SK-N-SH treated with all-trans-retinoic acid at 6 μM for 48 hours (cell line): ENCODE results near the gene SEC23A.
"Not testable (repeated sequence)": the region's sequence is repeated elsewhere in the genome, so short reads cannot be mapped to it uniquely, and the experiment has no call there.

Experiments
- ATAC-seq: fragments of 200-7000 bp; cut with Tn5 transposase; 3 replicates; pipeline ENCODE4 v1.9.1; 2020; ENCODE audit warnings: mild to moderate bottlenecking, moderate library complexity
- ARNTL ChIP-seq: fragments of 450-650 bp; formaldehyde crosslinking; IDR thresholded peaks from 2 replicates; pipeline ENCODE4 v1.5.0; 2020; ENCODE audit warnings: low read depth, mild to moderate bottlenecking, moderate library complexity, borderline replicate concordance
- BACH2 ChIP-seq: fragments of 250-450 bp; sonication (Bioruptor Pico); IDR thresholded peaks from 2 replicates; pipeline ENCODE4 v1.9.0; 2021; ENCODE audit warnings: mild to moderate bottlenecking, borderline replicate concordance
- ESRRG ChIP-seq: fragments of 250-450 bp; sonication (Bioruptor Pico); IDR thresholded peaks from 2 replicates; pipeline ENCODE4 v1.6.1; 2021; ENCODE audit warnings: mild to moderate bottlenecking
- ISL1 ChIP-seq: fragments of 250-450 bp; sonication (Bioruptor Pico); IDR thresholded peaks from 2 replicates; pipeline ENCODE4 v2.1.2; 2022; ENCODE audit warnings: mild to moderate bottlenecking, moderate library complexity
- OSR1 ChIP-seq: fragments of 250-450 bp; sonication (Bioruptor Pico); IDR thresholded peaks from 2 replicates; pipeline ENCODE4 v1.8.0; 2022; ENCODE audit warnings: moderate library complexity, mild to moderate bottlenecking, inconsistent platforms
- PPARA ChIP-seq: fragments of 250-450 bp; sonication (Bioruptor Pico); IDR thresholded peaks from 2 replicates; pipeline ENCODE4 v1.5.0; 2020; ENCODE audit warnings: mild to moderate bottlenecking, borderline replicate concordance
- RARB ChIP-seq: fragments of 250-450 bp; sonication (Bioruptor Pico); IDR thresholded peaks from 2 replicates; pipeline ENCODE4 v1.8.0; 2021; ENCODE audit warnings: mild to moderate bottlenecking, moderate library complexity
- SNAI2 ChIP-seq: fragments of 250-450 bp; sonication (Bioruptor Pico); IDR thresholded peaks from 2 replicates; pipeline ENCODE4 v1.5.0; 2020; ENCODE audit warnings: mild to moderate bottlenecking, moderate library complexity
- TCF4 ChIP-seq: fragments of 250-450 bp; sonication (Bioruptor Pico); IDR thresholded peaks from 2 replicates; pipeline ENCODE4 v1.8.0; 2021; ENCODE audit warnings: mild to moderate bottlenecking, moderate library complexity, borderline replicate concordance
- TOX ChIP-seq: fragments of 250-450 bp; sonication (Bioruptor Pico); IDR thresholded peaks from 2 replicates; pipeline ENCODE4 v1.8.0; 2021; ENCODE audit warnings: mild to moderate bottlenecking, moderate library complexity, borderline replicate concordance
- ZC3H10 ChIP-seq: fragments of 250-450 bp; sonication (Bioruptor Pico); IDR thresholded peaks from 2 replicates; pipeline ENCODE4 v1.5.1; 2021; ENCODE audit warnings: mild to moderate bottlenecking, moderate library complexity
- ZFP3 ChIP-seq: fragments of 250-450 bp; sonication (Bioruptor Pico); IDR thresholded peaks from 2 replicates; pipeline ENCODE4 v1.5.0; 2020; ENCODE audit warnings: mild to moderate bottlenecking, moderate library complexity
- ZFP30 ChIP-seq: fragments of 450-650 bp; formaldehyde crosslinking; IDR thresholded peaks from 2 replicates; pipeline ENCODE4 v1.5.0; 2022; ENCODE audit warnings: mild to moderate bottlenecking, moderate library complexity
- ZNF565 ChIP-seq: fragments of 450-650 bp; formaldehyde crosslinking; conservative IDR thresholded peaks from 2 replicates; pipeline ENCODE4 v1.5.0; 2020; ENCODE audit warnings: low read depth, mild to moderate bottlenecking, moderate library complexity
- ZNF8 ChIP-seq: fragments of 450-650 bp; formaldehyde crosslinking; IDR thresholded peaks from 2 replicates; pipeline ENCODE4 v1.5.0; 2020; ENCODE audit warnings: mild to moderate bottlenecking, moderate library complexity
- TF ChIP-seq, protein P1 (sequence below): fragments of 250-450 bp; sonication (Bioruptor Pico); IDR thresholded peaks from 2 replicates; pipeline ENCODE4 v1.8.0; 2021; ENCODE audit warnings: low read depth, mild to moderate bottlenecking, moderate library complexity, borderline replicate concordance
- TF ChIP-seq, protein P2 (sequence below): fragments of 250-450 bp; sonication (Bioruptor Pico); IDR thresholded peaks from 2 replicates; pipeline ENCODE4 v1.5.0; 2020; ENCODE audit warnings: mild to moderate bottlenecking, moderate library complexity
- TF ChIP-seq, protein P3 (sequence below): fragments of 250-450 bp; sonication (Bioruptor Pico); IDR thresholded peaks from 2 replicates; pipeline ENCODE4 v1.5.1; 2020; ENCODE audit warnings: low read depth, mild to moderate bottlenecking, moderate library complexity
- TF ChIP-seq, protein P4 (sequence below): fragments of 250-450 bp; sonication (Bioruptor Pico); IDR thresholded peaks from 2 replicates; pipeline ENCODE4 v1.8.0; 2020; ENCODE audit warnings: mild to moderate bottlenecking, moderate library complexity, borderline replicate concordance
- TF ChIP-seq, protein P5 (sequence below): fragments of 250-450 bp; sonication (Bioruptor Pico); IDR thresholded peaks from 2 replicates; pipeline ENCODE4 v1.5.1; 2021; ENCODE audit warnings: mild to moderate bottlenecking, moderate library complexity

The SEC23A gene

DNA sequence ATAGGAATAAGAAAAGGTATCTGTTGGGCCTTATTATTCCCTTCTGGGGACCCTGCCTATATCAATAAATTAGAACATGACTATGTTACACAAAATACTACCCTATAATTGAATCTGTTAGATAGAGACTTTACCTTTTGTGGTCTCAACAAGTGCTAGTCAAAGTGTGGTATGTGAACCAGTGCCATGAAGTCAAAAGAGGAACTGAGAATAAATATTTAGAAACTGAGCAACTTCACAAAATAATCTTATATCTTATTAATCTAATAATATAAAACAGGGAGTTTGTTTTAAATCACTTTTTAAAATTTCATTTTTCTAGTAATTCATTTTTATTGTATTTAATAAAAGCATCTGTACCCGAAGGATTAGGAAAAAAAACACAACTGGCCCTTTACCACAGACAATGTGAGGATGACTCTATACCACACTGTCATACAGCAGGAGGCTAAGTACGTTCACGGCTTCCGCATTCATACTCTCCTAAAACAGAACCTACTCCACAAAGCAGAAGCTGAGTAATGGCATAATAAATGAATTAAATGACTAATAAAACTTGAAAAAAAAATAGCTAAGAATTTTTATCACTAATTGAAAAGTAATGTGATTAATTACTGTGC lies 42.1 kb downstream of the SEC23A start:
- no peak for ATAC-seq
- TF ChIP-seq ESRRG (CRISPR knock-in tag): no peak
- TF ChIP-seq ZC3H10 (CRISPR knock-in tag): no peak
- TF ChIP-seq ZNF565 (CRISPR knock-in tag): no peak
- no peak for TF ChIP-seq BACH2 (CRISPR knock-in tag)
- TF ChIP-seq, protein P1, sequence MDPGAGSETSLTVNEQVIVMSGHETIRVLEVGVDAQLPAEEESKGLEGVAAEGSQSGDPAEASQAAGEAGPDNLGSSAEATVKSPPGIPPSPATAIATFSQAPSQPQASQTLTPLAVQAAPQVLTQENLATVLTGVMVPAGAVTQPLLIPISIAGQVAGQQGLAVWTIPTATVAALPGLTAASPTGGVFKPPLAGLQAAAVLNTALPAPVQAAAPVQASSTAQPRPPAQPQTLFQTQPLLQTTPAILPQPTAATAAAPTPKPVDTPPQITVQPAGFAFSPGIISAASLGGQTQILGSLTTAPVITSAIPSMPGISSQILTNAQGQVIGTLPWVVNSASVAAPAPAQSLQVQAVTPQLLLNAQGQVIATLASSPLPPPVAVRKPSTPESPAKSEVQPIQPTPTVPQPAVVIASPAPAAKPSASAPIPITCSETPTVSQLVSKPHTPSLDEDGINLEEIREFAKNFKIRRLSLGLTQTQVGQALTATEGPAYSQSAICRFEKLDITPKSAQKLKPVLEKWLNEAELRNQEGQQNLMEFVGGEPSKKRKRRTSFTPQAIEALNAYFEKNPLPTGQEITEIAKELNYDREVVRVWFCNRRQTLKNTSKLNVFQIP (CRISPR knock-in tag): no peak
- TF ChIP-seq, protein P2, sequence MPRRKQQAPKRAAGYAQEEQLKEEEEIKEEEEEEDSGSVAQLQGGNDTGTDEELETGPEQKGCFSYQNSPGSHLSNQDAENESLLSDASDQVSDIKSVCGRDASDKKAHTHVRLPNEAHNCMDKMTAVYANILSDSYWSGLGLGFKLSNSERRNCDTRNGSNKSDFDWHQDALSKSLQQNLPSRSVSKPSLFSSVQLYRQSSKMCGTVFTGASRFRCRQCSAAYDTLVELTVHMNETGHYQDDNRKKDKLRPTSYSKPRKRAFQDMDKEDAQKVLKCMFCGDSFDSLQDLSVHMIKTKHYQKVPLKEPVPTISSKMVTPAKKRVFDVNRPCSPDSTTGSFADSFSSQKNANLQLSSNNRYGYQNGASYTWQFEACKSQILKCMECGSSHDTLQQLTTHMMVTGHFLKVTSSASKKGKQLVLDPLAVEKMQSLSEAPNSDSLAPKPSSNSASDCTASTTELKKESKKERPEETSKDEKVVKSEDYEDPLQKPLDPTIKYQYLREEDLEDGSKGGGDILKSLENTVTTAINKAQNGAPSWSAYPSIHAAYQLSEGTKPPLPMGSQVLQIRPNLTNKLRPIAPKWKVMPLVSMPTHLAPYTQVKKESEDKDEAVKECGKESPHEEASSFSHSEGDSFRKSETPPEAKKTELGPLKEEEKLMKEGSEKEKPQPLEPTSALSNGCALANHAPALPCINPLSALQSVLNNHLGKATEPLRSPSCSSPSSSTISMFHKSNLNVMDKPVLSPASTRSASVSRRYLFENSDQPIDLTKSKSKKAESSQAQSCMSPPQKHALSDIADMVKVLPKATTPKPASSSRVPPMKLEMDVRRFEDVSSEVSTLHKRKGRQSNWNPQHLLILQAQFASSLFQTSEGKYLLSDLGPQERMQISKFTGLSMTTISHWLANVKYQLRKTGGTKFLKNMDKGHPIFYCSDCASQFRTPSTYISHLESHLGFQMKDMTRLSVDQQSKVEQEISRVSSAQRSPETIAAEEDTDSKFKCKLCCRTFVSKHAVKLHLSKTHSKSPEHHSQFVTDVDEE: no peak
- TF ChIP-seq OSR1 (CRISPR knock-in tag): no peak
- TF ChIP-seq, protein P3, sequence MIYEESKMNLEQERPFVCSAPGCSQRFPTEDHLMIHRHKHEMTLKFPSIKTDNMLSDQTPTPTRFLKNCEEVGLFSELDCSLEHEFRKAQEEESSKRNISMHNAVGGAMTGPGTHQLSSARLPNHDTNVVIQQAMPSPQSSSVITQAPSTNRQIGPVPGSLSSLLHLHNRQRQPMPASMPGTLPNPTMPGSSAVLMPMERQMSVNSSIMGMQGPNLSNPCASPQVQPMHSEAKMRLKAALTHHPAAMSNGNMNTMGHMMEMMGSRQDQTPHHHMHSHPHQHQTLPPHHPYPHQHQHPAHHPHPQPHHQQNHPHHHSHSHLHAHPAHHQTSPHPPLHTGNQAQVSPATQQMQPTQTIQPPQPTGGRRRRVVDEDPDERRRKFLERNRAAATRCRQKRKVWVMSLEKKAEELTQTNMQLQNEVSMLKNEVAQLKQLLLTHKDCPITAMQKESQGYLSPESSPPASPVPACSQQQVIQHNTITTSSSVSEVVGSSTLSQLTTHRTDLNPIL (CRISPR knock-in tag): no peak
- TF ChIP-seq, protein P4, sequence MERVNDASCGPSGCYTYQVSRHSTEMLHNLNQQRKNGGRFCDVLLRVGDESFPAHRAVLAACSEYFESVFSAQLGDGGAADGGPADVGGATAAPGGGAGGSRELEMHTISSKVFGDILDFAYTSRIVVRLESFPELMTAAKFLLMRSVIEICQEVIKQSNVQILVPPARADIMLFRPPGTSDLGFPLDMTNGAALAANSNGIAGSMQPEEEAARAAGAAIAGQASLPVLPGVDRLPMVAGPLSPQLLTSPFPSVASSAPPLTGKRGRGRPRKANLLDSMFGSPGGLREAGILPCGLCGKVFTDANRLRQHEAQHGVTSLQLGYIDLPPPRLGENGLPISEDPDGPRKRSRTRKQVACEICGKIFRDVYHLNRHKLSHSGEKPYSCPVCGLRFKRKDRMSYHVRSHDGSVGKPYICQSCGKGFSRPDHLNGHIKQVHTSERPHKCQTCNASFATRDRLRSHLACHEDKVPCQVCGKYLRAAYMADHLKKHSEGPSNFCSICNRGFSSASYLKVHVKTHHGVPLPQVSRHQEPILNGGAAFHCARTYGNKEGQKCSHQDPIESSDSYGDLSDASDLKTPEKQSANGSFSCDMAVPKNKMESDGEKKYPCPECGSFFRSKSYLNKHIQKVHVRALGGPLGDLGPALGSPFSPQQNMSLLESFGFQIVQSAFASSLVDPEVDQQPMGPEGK (CRISPR knock-in tag): no peak
- TF ChIP-seq TOX: no peak
- no peak for TF ChIP-seq ZFP30 (CRISPR knock-in tag)
- TF ChIP-seq PPARA (CRISPR knock-in tag): no peak
- no peak for TF ChIP-seq SNAI2
- TF ChIP-seq ISL1 (CRISPR knock-in tag): no peak

DNA sequence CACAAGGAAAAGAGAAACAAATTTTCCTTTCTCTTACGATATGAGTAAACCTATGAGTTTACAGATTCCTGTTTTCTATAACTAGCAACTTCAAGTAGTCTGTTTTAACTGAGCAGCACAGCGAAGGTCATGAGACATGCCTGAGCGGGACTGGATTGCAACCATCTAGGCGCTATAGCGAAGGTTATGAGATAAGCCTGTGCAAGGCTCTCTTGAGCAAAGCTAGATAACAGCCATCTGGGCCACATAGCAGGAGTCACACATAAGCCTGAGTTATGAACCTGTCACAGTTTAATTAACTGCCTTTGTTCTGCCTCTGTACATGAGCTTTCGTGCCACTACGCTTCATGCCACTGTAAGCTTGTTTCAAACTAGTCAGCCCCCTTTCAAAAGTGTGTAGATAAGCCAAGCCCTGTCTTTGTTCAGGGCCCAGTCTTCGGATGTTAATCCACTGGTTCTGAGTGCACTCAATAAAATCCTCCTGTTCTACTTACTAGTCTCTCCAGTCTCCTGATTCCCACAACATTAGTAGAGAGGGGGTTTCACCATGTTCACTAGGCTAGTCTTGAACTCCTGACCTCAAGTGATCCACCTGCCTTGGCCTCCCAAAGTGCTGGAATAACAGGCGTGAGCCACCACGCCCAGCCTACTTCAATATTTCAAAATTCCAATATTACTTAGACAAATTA lies 47.1 kb downstream of the SEC23A start:
- ATAC-seq: no peak

DNA sequence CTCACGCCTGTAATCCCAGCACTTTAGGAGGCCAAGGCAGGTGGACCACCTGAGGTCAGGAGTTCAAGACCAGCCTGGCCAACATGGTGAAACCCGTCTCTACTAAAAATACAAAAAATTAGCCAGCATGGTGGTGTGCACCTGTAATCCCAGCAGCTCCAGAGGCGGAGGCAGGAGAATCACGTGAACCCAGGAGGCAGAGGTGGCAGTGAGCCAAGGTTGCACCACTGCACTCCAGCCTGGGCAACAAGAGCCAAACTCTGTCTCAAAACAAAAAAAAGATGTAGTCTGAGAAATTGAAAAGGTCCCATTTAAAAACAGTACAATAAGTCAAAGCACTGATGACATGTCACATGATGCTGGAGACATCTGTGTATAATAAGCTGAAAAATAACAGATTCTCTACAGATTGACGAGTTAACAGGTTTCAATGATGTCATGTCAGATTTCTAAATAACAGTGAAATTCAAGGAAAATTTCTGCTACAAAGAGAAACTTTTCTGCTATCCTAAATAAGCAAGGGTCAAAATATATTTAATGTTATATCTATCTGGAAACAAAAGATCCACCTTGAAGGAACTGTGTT lies 50.1 kb downstream of the SEC23A start:
- ATAC-seq: not testable (repeated sequence)

More for the DNA sequence above, 47.1 kb downstream of the SEC23A start:
- no peak for TF ChIP-seq RARB (CRISPR knock-in tag)
- TF ChIP-seq TOX: no peak
- no peak for TF ChIP-seq ARNTL (CRISPR knock-in tag)
- TF ChIP-seq OSR1 (CRISPR knock-in tag): no peak
- TF ChIP-seq, protein P5, sequence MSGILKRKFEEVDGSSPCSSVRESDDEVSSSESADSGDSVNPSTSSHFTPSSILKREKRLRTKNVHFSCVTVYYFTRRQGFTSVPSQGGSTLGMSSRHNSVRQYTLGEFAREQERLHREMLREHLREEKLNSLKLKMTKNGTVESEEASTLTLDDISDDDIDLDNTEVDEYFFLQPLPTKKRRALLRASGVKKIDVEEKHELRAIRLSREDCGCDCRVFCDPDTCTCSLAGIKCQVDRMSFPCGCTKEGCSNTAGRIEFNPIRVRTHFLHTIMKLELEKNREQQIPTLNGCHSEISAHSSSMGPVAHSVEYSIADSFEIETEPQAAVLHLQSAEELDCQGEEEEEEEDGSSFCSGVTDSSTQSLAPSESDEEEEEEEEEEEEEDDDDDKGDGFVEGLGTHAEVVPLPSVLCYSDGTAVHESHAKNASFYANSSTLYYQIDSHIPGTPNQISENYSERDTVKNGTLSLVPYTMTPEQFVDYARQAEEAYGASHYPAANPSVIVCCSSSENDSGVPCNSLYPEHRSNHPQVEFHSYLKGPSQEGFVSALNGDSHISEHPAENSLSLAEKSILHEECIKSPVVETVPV (CRISPR knock-in tag): no peak
- no peak for TF ChIP-seq TCF4 (CRISPR knock-in tag)
- TF ChIP-seq ZFP3 (CRISPR knock-in tag): no peak
- TF ChIP-seq PPARA (CRISPR knock-in tag): no peak
- no peak for TF ChIP-seq ISL1 (CRISPR knock-in tag)
- TF ChIP-seq, protein P4 (CRISPR knock-in tag): no peak
- TF ChIP-seq ZNF8 (CRISPR knock-in tag): no peak
- TF ChIP-seq, protein P3 (CRISPR knock-in tag): no peak
- TF ChIP-seq SNAI2: no peak
